ENCODE data around the gene BLOC1S5. TPM values are rescaled to one million over a fixed set of nuclear protein-coding genes. Genes with fewer than 3 reads are reported as not detected.
"Not testable (repeated sequence)": the region's sequence is repeated elsewhere in the genome, so short reads cannot be mapped to it uniquely, and the experiment has no call there.

The BLOC1S5 gene
- polyA plus RNA-seq, 1 donor (not counting 4 experiments of a cell fraction or from before 2014, with no cell fraction given) = 8.8 TPM

GRCh38 chr6:8054276-8054675 lies 9.9 kb downstream of the BLOC1S5 start:
- Histone ChIP-seq H3K79me2 (ENCODE audit: control insufficient read depth, insufficient read depth, low read length) (no peaks in the 10 kb centered on the region), H3K9me1 (ENCODE audit: control insufficient read depth, extremely low read depth, insufficient read depth, low read length) (no peaks in the 10 kb centered on the region), H3K9ac (ENCODE audit: control insufficient read depth, extremely low read depth, insufficient read depth, low read length) (no peak overlapping the region), H3K27me3 (ENCODE audit: control insufficient read depth, extremely low read depth, insufficient read depth, low read length) (no peaks in the 10 kb centered on the region), H2AFZ (ENCODE audit: control insufficient read depth, low read length) (no peak overlapping the region), H3K4me1 (ENCODE audit: control insufficient read depth, extremely low read depth, insufficient read depth, low read length) (no peaks in the 10 kb centered on the region), H3K36me3 (ENCODE audit: control insufficient read depth in 2 of 2, extremely low read depth in 1 of 2, insufficient read depth in 2 of 2, low read length in 2 of 2) (peaks cover 0 to 3% of the 10 kb centered on the region in 2 experiments), H3K9me3 (ENCODE audit: control insufficient read depth, low read depth, low read length) (no peaks in the 10 kb centered on the region), H3K27ac (ENCODE audit: control insufficient read depth, insufficient read depth, low read length) (no peak overlapping the region), H3K4me2 (ENCODE audit: control insufficient read depth, extremely low read depth, insufficient read depth, low read depth, low read length) (no peak overlapping the region), H4K20me1 (ENCODE audit: control insufficient read depth, extremely low read depth, insufficient read depth, low read length) (peaks cover 2% of the 10 kb centered on the region), H3K4me3 (ENCODE audit: control insufficient read depth in 2 of 3, extremely low read depth in 1 of 3, insufficient read depth in 2 of 3, low read depth in 1 of 3, low read length in 3 of 3) (no peak overlapping the region)
- dilution Hi-C loops (cut with MboI; ENCODE audit: extremely low pct_ligation_motif_present, low sequenced_read_pairs) = no loop called here
- TF ChIP-seq EZH2 (IDR thresholded peaks at IDR 0.05; ENCODE audit: low read length) (no peak), CTCF (optimal IDR thresholded peaks at IDR 0.05 in 1 of 3, IDR thresholded peaks at IDR 0.05 in 1 of 3, conservative IDR thresholded peaks at IDR 0.05 in 1 of 3; ENCODE audit: extremely low read depth in 1 of 3, insufficient read depth in 2 of 3, low read length in 3 of 3) (no peak)
- FAIRE-seq (no peak), DNase-seq (ENCODE audit: low read depth, low spot score) (no peak)

- H4K20me1 ChIP-seq (ENCODE audit: control insufficient read depth, extremely low read depth, insufficient read depth, low read length) = no peaks in the 10 kb centered on the region
- dilution Hi-C loops (cut with MboI; ENCODE audit: extremely low pct_ligation_motif_present, low sequenced_read_pairs) = no loop called here
- no peak overlapping the region for H3K4me2 ChIP-seq (ENCODE audit: control insufficient read depth, extremely low read depth, insufficient read depth, low read depth, low read length)
- no peak overlapping the region for H3K9ac ChIP-seq (ENCODE audit: control insufficient read depth, extremely low read depth, insufficient read depth, low read length)
- no peaks in the 10 kb centered on the region for H3K27me3 ChIP-seq (ENCODE audit: control insufficient read depth, extremely low read depth, insufficient read depth, low read length)
- no peak overlapping the region for H3K27ac ChIP-seq (ENCODE audit: control insufficient read depth, insufficient read depth, low read length)
- H3K79me2 ChIP-seq (ENCODE audit: control insufficient read depth, insufficient read depth, low read length) = no peaks in the 10 kb centered on the region
- H2AFZ ChIP-seq (ENCODE audit: control insufficient read depth, low read length) = no peak overlapping the region
- H3K9me3 ChIP-seq (ENCODE audit: control insufficient read depth, low read depth, low read length) = no peaks in the 10 kb centered on the region
- H3K36me3 ChIP-seq (ENCODE audit: control insufficient read depth in 2 of 2, extremely low read depth in 1 of 2, insufficient read depth in 2 of 2, low read length in 2 of 2) = no peaks in the 10 kb centered on the region
- no peak for TF ChIP-seq CTCF (optimal IDR thresholded peaks at IDR 0.05 in 1 of 3, IDR thresholded peaks at IDR 0.05 in 1 of 3, conservative IDR thresholded peaks at IDR 0.05 in 1 of 3; ENCODE audit: extremely low read depth in 1 of 3, insufficient read depth in 2 of 3, low read length in 3 of 3)
- no peak for TF ChIP-seq EZH2 (IDR thresholded peaks at IDR 0.05; ENCODE audit: low read length)
- no peaks in the 10 kb centered on the region for H3K4me1 ChIP-seq (ENCODE audit: control insufficient read depth, extremely low read depth, insufficient read depth, low read length)
- no peaks in the 10 kb centered on the region for H3K9me1 ChIP-seq (ENCODE audit: control insufficient read depth, extremely low read depth, insufficient read depth, low read length)
- FAIRE-seq (no peak), DNase-seq (ENCODE audit: low read depth, low spot score) (no peak)
- H3K4me3 ChIP-seq (ENCODE audit: control insufficient read depth in 2 of 3, extremely low read depth in 1 of 3, insufficient read depth in 2 of 3, low read depth in 1 of 3, low read length in 3 of 3) = no peak overlapping the region
Observed at GRCh38 chr6:8047541-8048292, 16.5 kb downstream of the BLOC1S5 start.

- H2AFZ ChIP-seq (ENCODE audit: control insufficient read depth, low read length); dilution Hi-C loops (cut with MboI; ENCODE audit: extremely low pct_ligation_motif_present, low sequenced_read_pairs); H3K9me1 ChIP-seq (ENCODE audit: control insufficient read depth, extremely low read depth, insufficient read depth, low read length); H3K79me2 ChIP-seq (ENCODE audit: control insufficient read depth, insufficient read depth, low read length); H3K4me3 ChIP-seq (ENCODE audit: control insufficient read depth in 2 of 3, extremely low read depth in 1 of 3, insufficient read depth in 2 of 3, low read depth in 1 of 3, low read length in 3 of 3); H3K36me3 ChIP-seq (ENCODE audit: control insufficient read depth in 2 of 2, extremely low read depth in 1 of 2, insufficient read depth in 2 of 2, low read length in 2 of 2); H3K9ac ChIP-seq (ENCODE audit: control insufficient read depth, extremely low read depth, insufficient read depth, low read length); DNase-seq (ENCODE audit: low read depth, low spot score); H3K27ac ChIP-seq (ENCODE audit: control insufficient read depth, insufficient read depth, low read length); H3K27me3 ChIP-seq (ENCODE audit: control insufficient read depth, extremely low read depth, insufficient read depth, low read length); H4K20me1 ChIP-seq (ENCODE audit: control insufficient read depth, extremely low read depth, insufficient read depth, low read length); H3K9me3 ChIP-seq (ENCODE audit: control insufficient read depth, low read depth, low read length); FAIRE-seq; H3K4me2 ChIP-seq (ENCODE audit: control insufficient read depth, extremely low read depth, insufficient read depth, low read depth, low read length); H3K4me1 ChIP-seq (ENCODE audit: control insufficient read depth, extremely low read depth, insufficient read depth, low read length): not testable (repeated sequence)
Observed at GRCh38 chr6:8045769-8046168, 18.4 kb downstream of the BLOC1S5 start.
